HG03571 (cell line): ENCODE results near the gene SEMA6B.
"Not testable (repeated sequence)": the region's sequence is repeated elsewhere in the genome, so short reads cannot be mapped to it uniquely, and the experiment has no call there.

ENCODE experiments used
- ATAC-seq: cut with Tn5 transposase; IDR thresholded peaks from one replicate; pipeline ENCODE4 v1.9.1; 2021; ENCODE audit not compliant: unreplicated experiment

SEMA6B gene, protein sequence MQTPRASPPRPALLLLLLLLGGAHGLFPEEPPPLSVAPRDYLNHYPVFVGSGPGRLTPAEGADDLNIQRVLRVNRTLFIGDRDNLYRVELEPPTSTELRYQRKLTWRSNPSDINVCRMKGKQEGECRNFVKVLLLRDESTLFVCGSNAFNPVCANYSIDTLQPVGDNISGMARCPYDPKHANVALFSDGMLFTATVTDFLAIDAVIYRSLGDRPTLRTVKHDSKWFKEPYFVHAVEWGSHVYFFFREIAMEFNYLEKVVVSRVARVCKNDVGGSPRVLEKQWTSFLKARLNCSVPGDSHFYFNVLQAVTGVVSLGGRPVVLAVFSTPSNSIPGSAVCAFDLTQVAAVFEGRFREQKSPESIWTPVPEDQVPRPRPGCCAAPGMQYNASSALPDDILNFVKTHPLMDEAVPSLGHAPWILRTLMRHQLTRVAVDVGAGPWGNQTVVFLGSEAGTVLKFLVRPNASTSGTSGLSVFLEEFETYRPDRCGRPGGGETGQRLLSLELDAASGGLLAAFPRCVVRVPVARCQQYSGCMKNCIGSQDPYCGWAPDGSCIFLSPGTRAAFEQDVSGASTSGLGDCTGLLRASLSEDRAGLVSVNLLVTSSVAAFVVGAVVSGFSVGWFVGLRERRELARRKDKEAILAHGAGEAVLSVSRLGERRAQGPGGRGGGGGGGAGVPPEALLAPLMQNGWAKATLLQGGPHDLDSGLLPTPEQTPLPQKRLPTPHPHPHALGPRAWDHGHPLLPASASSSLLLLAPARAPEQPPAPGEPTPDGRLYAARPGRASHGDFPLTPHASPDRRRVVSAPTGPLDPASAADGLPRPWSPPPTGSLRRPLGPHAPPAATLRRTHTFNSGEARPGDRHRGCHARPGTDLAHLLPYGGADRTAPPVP

GRCh38 chr19:4559569-4559968, at the start of gene SEMA6B:
Gene SEMA6B, minus strand, starts transcription at chr19:4559684. Its CDS starts 1,227 bp downstream, at chr19:4558457.
- ATAC-seq, result no peak

GRCh38 chr19:4606921-4607678, 47.6 kb upstream of the SEMA6B start:
- no peak for ATAC-seq

DNA sequence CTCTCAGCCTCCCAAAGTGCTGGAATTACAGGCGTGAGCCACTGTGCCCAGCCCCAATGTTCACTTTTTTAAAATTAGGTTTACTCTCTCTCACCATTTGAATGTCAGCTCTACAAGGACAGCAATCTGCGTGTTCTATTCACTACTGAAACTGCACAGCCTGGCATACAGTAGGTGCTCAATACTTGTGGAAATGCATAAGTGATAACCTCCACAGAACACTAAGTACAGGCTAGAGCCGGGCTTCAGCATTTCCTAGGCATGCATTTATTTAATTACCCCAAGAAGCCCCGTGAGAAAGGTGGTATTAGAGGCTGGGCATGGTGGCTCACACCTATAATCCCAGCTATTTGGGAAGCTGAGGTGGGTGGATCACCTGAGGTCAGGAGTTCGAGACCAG, 46.7 kb upstream of the SEMA6B start:
- no peak for ATAC-seq

DNA sequence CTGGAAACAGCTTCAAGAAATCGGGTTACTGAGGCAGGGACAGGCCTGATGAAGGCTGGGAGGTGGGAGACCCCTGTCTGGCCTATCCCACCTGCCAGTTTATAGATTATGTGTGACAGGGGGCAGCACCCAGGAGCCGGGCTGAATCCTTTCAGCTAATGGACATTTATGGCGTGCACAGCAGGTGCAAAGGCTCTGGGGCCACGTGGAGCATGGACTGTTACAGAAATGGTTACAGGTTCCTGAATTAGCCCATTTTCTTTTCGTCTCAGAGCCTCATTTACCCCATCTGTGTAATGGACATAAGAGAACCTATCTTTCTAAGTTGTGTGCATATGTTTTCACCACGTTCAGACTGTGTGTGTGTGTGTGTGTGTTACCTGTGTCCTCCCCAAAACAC, 45.4 kb upstream of the SEMA6B start:
- ATAC-seq, result no peak

- no peak for ATAC-seq
Measured at GRCh38 chr19:4602915-4603314, 43.4 kb upstream of the SEMA6B start.

DNA sequence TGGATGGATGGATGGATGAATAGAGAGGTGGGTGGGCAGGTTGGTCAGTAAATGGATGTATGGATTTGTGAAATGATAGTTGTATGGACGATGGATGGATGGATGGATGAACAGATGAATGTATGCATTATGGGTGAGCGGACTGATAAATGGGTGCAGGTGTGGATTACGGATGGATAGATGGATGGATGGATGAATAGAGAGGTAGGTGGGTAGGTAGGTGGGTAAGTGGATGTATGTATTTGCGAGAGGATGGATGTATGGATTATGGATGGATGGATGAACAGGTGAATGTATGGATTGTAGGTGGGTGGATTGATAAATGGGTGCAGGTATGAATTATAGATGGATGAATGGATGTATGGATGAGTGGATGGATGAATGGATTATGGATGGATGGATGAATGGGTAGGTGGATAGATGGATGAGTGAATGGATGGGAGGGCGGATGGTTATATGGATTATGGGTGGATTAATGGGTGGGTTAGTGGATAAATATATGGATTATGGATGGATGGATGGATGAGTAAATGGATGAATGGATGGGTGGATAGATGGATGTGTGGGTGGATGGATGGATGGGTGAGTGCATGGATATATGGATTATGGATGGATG, 42.8 kb upstream of the SEMA6B start:
- ATAC-seq, result no peak

DNA sequence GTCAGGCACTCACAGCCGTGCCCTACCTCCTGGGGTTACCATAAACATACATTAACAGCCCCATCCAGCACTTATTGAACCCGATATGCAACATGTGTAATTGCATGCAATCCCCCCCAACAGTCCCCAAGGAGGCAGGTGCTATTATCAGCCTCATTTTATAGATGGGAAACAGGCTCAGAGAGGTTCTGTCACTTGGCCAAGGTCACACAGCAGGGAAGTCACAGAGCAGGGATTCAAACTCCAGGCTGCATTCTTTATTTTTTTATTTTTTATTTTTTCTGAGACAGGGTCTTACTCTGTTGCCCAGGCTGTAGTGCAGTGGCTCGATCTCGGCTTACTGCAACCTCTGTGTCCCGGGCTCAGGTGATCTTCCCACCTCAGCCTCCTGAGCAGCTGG, 41.4 kb upstream of the SEMA6B start:
- no peak for ATAC-seq

GRCh38 chr19:4600082-4600481, 40.6 kb upstream of the SEMA6B start:
- no peak for ATAC-seq

- no peak for ATAC-seq
Measured at GRCh38 chr19:4598712-4599111, 39.2 kb upstream of the SEMA6B start.

GRCh38 chr19:4597975-4598671, 38.6 kb upstream of the SEMA6B start:
- ATAC-seq, result no peak

GRCh38 chr19:4597278-4597974, 37.9 kb upstream of the SEMA6B start:
- no peak for ATAC-seq

GRCh38 chr19:4596033-4596904, 36.8 kb upstream of the SEMA6B start:
- ATAC-seq, result no peak

DNA sequence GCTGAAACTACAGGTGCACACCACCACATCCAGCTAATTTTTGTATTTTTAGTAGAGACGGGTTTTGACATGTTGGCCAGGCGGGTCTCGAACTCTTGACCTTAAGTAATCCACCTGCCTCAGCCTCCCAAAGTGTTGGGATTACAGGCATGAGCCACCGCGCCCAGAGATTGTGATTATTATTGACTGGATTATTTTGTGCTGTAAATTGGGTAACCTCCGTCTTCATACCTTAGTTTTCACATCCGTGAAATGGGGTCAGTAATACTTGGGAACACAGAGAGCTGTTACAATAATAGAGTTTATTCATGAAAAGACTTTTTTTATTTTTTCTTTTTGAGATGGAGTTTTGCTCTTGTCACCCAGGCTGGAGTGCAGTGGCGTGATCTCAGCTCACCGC, 35.7 kb upstream of the SEMA6B start:
- ATAC-seq, result not testable (repeated sequence)

DNA sequence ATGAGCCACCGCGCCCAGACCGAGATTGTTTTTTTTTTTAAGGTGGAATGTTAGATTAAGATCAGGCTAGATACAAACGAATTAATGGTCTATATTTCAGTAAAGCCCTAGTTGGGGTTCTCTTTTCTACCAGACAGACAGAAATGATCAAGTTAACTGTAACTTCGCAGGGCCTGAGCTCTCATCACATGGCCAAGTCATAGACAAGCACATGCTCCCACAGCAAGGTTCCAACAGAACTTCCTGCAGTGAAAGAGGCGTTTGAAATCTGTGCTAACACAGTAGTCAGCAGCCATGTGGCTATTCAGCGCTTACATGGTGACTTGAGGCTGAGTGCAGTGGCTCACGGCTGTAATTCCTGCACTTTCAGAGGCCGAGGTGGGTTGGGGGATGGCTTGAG, 34.7 kb upstream of the SEMA6B start:
- ATAC-seq, result no peak

DNA sequence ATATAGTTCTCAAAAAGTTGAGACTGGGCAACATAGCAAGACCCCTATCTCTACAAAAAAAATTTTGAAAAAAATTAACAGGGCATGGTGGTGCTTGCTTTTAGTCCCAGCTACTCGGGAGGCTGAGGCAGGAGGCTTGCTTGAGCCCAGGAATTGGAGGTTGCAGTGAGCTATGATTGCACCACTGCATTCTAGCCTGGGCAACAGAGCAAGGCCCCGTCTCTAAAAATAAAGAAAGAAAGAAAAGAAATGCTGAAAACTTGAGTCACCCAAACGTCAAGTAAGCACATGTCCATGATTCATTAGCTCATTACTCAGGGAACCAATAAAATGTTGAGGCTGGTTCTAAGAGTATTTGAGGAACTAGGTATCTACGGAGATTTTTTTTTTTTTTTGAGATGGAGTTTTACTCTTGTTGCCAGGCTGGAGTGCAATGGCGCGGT, 33.9 kb upstream of the SEMA6B start:
- no peak for ATAC-seq

GRCh38 chr19:4592445-4592844, 33.0 kb upstream of the SEMA6B start:
- no peak for ATAC-seq

DNA sequence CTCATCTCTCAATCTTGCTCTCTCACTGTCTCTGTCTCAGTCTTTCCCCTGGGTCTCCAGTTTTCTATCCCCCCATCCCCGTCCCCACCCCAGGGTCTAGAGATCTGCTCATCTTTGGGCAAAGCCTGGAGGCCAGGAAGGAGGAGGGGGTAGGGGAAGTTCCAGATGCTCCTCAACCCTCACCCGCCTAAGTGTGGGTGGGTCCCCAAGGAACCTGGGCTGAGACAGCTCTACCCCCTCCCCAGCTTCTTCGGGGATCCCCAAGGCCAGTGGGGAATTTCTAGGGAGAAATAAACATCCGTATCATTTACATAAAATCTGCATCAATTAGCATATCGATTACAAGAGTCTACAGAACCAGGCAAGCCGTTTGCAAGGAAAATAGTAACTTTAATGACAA, 31.8 kb upstream of the SEMA6B start:
- ATAC-seq, result no peak

DNA sequence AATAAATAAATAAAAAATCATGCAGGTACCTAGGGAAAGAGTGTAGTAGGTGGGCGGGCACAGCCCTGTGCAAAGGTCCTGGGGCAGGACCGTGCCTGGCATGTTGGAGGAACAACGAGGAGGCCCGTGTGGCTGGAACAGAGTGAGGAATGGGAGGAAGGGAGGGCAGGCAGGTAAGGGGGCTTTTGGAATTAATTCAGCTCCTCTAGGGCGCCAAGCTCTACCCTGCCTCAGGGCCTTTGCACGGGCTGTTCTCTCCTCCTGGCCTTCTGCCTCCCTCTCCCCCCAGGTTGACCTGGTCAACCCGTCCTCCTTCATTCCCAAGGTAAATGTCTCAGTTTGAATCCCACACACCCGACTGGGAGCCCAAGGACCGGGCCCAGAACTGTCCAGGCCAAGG, 31.1 kb upstream of the SEMA6B start:
- ATAC-seq, result no peak
